OCI-LY1 (cell line): ENCODE measurements around the gene MBNL2.

Experiments used
- H2AFZ ChIP-seq: fragments of 200-600 bp; sonication (generic), shearing (Covaris generic); 2 replicates; pipeline ENCODE4 v1.6.0; 2014; ENCODE audit warnings: antibody characterized with exemption, mild to moderate bottlenecking, low read length
- H3F3A ChIP-seq: fragments of 200-600 bp; sonication (generic), shearing (Covaris generic); 2 replicates; pipeline ENCODE4 v1.6.0; 2014; ENCODE audit warnings: mild to moderate bottlenecking, antibody characterized with exemption, low read length, moderate library complexity; ENCODE audit not compliant: insufficient read depth
- H3K27ac ChIP-seq: fragments of 200-600 bp; sonication (generic); 2 replicates; pipeline ENCODE4 v1.5.1; 2014; ENCODE audit warnings: low read length, mixed run types, mild to moderate bottlenecking, low read depth; ENCODE audit not compliant: poor library complexity, severe bottlenecking
- H3K27me3 ChIP-seq: fragments of 200-600 bp; sonication (generic); 2 replicates; pipeline ENCODE4 v1.6.0; 2014; ENCODE audit warnings: antibody characterized with exemption, mild to moderate bottlenecking, low read length, moderate library complexity; ENCODE audit not compliant: insufficient read depth
- H3K36me3 ChIP-seq: fragments of 200-600 bp; sonication (generic); 2 replicates; pipeline ENCODE4 v1.6.1; 2014; ENCODE audit warnings: mild to moderate bottlenecking, antibody characterized with exemption, low read length, moderate library complexity, mixed read lengths; ENCODE audit not compliant: insufficient read depth
- H3K4me1 ChIP-seq: fragments of 200-600 bp; sonication (generic); 2 replicates; pipeline ENCODE4 v1.5.1; 2014; ENCODE audit warnings: mild to moderate bottlenecking, low read length, moderate library complexity; ENCODE audit not compliant: insufficient read depth, severe bottlenecking
- H3K4me2 ChIP-seq: fragments of 200-600 bp; sonication (generic), shearing (Covaris generic); 2 replicates; pipeline ENCODE4 v1.6.1; 2014; ENCODE audit warnings: low read length
- H3K4me3 ChIP-seq: fragments of 200-600 bp; sonication (generic); 2 replicates; pipeline ENCODE4 v1.5.1; 2014; ENCODE audit warnings: low read length, low read depth, mild to moderate bottlenecking, mixed read lengths; ENCODE audit not compliant: poor library complexity, severe bottlenecking
- H3K79me2 ChIP-seq: fragments of 200-600 bp; shearing (Covaris generic); 2 replicates; pipeline ENCODE4 v1.6.1; 2016; ENCODE audit warnings: mixed run types, low read length, mixed read lengths; ENCODE audit not compliant: insufficient read depth
- H3K9ac ChIP-seq: fragments of 200-600 bp; sonication (generic), shearing (Covaris generic); 2 replicates; pipeline ENCODE4 v1.6.1; 2014; ENCODE audit warnings: mild to moderate bottlenecking, low read length, mixed read lengths
- H3K9me2 ChIP-seq: fragments of 200-600 bp; sonication (generic), shearing (Covaris generic); 2 replicates; pipeline ENCODE4 v1.6.1; 2014; ENCODE audit warnings: low read depth, mild to moderate bottlenecking, low read length, mixed read lengths
- H3K9me3 ChIP-seq: fragments of 200-600 bp; shearing (Covaris generic); 2 replicates; pipeline ENCODE4 v1.6.1; 2014; ENCODE audit warnings: low read length, mixed read lengths
- H4K20me1 ChIP-seq: fragments of 200-600 bp; sonication (generic), shearing (Covaris generic); 2 replicates; pipeline ENCODE4 v1.6.0; 2016; ENCODE audit warnings: mild to moderate bottlenecking, low read length; ENCODE audit not compliant: insufficient read depth
- CTCF ChIP-seq: fragments of 200-600 bp; sonication (generic), shearing (Covaris generic); IDR thresholded peaks from 2 replicates; pipeline ENCODE4 v1.5.1; 2017; ENCODE audit warnings: mild to moderate bottlenecking, antibody characterized with exemption, low read length, moderate library complexity, mixed read lengths
- EZH2 ChIP-seq: fragments of 200-600 bp; sonication (generic), shearing (Covaris generic); IDR thresholded peaks from 2 replicates; pipeline ENCODE4 v1.8.0; 2017; ENCODE audit warnings: borderline replicate concordance, mixed run types, mild to moderate bottlenecking, antibody characterized with exemption, low read length, moderate library complexity, mixed read lengths

MBNL2 gene

DNA sequence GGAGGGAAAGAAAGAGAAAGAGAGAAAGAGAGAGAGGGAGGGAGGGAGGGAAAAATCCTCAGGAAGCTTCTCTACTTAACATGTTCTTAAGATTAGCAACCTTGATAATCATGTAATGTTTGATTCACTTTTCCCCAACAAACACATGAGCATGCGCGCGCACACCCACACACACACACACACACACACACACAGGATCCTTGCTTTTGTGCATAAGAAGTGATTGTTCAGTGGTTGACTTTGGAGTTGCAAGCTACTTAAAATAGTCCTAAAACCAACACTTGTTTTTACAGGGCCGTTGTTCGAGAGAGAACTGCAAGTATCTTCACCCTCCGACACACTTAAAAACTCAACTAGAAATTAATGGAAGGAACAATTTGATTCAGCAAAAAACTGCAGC lies 111.8 kb downstream of the MBNL2 start:
- peaks cover 9% of the 10 kb centered on the region; the same call in 1 of the 2 replicates for H3K36me3 ChIP-seq
- no peak overlapping the region for H2AFZ ChIP-seq
- no peaks in the 10 kb centered on the region; the same call in 1 of the 2 replicates for H3F3A ChIP-seq
- no peak overlapping the region for H3K27ac ChIP-seq
- no peaks in the 10 kb centered on the region for H3K9me3 ChIP-seq
- no peak overlapping the region for H3K4me2 ChIP-seq
- no peaks in the 10 kb centered on the region for H4K20me1 ChIP-seq
- H3K4me3 ChIP-seq = no peak overlapping the region
- no peaks in the 10 kb centered on the region for H3K27me3 ChIP-seq
- no peaks in the 10 kb centered on the region for H3K4me1 ChIP-seq
- no peaks in the 10 kb centered on the region for H3K9me2 ChIP-seq
- TF ChIP-seq CTCF (no peak), EZH2 (no peak)
- H3K9ac ChIP-seq = no peak overlapping the region
- no peaks in the 10 kb centered on the region for H3K79me2 ChIP-seq

- H3K79me2 ChIP-seq = no peaks in the 10 kb centered on the region
- no peak overlapping the region for H3K27ac ChIP-seq
- H2AFZ ChIP-seq = no peak overlapping the region
- H3K4me3 ChIP-seq = no peak overlapping the region
- H3K9me3 ChIP-seq = no peaks in the 10 kb centered on the region
- TF ChIP-seq CTCF (no peak), EZH2 (no peak)
- no peak overlapping the region for H3K4me2 ChIP-seq
- H3F3A ChIP-seq = no peaks in the 10 kb centered on the region; the same call in 1 of the 2 replicates
- H3K27me3 ChIP-seq = no peaks in the 10 kb centered on the region
- no peaks in the 10 kb centered on the region for H3K4me1 ChIP-seq
- peaks cover 9% of the 10 kb centered on the region; the same call in 1 of the 2 replicates for H3K36me3 ChIP-seq
- no peaks in the 10 kb centered on the region for H3K9me2 ChIP-seq
- H3K9ac ChIP-seq = no peak overlapping the region
- H4K20me1 ChIP-seq = no peaks in the 10 kb centered on the region
These were observed 112.6 kb downstream of the MBNL2 start for GRCh38 chr13:97334690-97335089.

- H3K9ac ChIP-seq = no peak overlapping the region
- H3K9me3 ChIP-seq = no peaks in the 10 kb centered on the region
- TF ChIP-seq CTCF = no peak
- TF ChIP-seq EZH2 = no peak
- H3F3A ChIP-seq = no peaks in the 10 kb centered on the region; the same call in 1 of the 2 replicates
- no peak overlapping the region for H3K4me2 ChIP-seq
- H2AFZ ChIP-seq = no peak overlapping the region
- H3K36me3 ChIP-seq = peaks cover 9% of the 10 kb centered on the region; the same call in 1 of the 2 replicates
- no peaks in the 10 kb centered on the region for H3K79me2 ChIP-seq
- H3K4me1 ChIP-seq = no peaks in the 10 kb centered on the region
- no peaks in the 10 kb centered on the region for H4K20me1 ChIP-seq
- no peaks in the 10 kb centered on the region for H3K9me2 ChIP-seq
- no peak overlapping the region for H3K4me3 ChIP-seq
- H3K27me3 ChIP-seq = no peaks in the 10 kb centered on the region
- H3K27ac ChIP-seq = no peak overlapping the region
These were observed 113.5 kb downstream of the MBNL2 start for GRCh38 chr13:97335488-97336134.
